Left ventricle myocardium inferior (tissue), 1 donor: ENCODE data around the gene NDUFC2. TPM values are rescaled to one million over a fixed set of nuclear protein-coding genes. Genes with fewer than 3 reads are reported as not detected.
A peak's percentile ranks its signal among the peaks of the same experiment; 100 is the strongest.

Experiments used
- DNase-seq: peaks from one replicate; pipeline ENCODE4 v3.0.0-alpha.2; 2020
- H3K27ac ChIP-seq: fragments of 200-600 bp; replicated peaks from 2 replicates; pipeline ENCODE4 v1.8.0; 2021
- H3K27me3 ChIP-seq: fragments of 200-600 bp; 2 replicates; pipeline ENCODE4 v1.8.0; 2021; ENCODE audit warnings: low read depth
- H3K36me3 ChIP-seq: fragments of 200-600 bp; 2 replicates; pipeline ENCODE4 v1.8.0; 2021
- H3K4me1 ChIP-seq: fragments of 200-600 bp; 2 replicates; pipeline ENCODE4 v1.8.0; 2021
- H3K4me3 ChIP-seq: fragments of 200-600 bp; 2 replicates; pipeline ENCODE4 v1.8.0; 2021; ENCODE audit warnings: mild to moderate bottlenecking, moderate library complexity
- H3K9me3 ChIP-seq: fragments of 200-600 bp; replicated peaks from 2 replicates; pipeline ENCODE4 v1.8.0; 2021
- CTCF ChIP-seq: fragments of 200-600 bp; IDR thresholded peaks from 2 replicates; pipeline ENCODE4 v1.8.0; 2021; ENCODE audit warnings: antibody characterized with exemption, mild to moderate bottlenecking, borderline replicate concordance
- intact Hi-C: fragments of 100-400 bp; cut with micrococcal nuclease; formaldehyde crosslinking; loops from one replicate; pipeline ENCODE4 v1.11.0; 2022
- long read RNA-seq: library from polyadenylated mRNA; unstranded; transcript quantifications from one replicate; pipeline ENCODE4 v2.0.0, GENCODE V29; 2021
- total RNA-seq: library from RNA; stranded (reverse); fragmentation: NEBNext Ultra II Directional; extraction: Animal tissue kit (Norgen Biotek cat#: 25700); gene quantifications from one replicate; pipeline ENCODE4 v1.2.1, GENCODE V29; 2021
- donor health status: DM: no; HTN: yes; CAD: no; lungs with severe emphysema.

NDUFC2 gene
- 295 TPM for total RNA-seq
- long read RNA-seq, transcript NDUFC2-201 (3 exons, 2,518 nt), result major isoform, 159 of 161 reads
- long read RNA-seq, partial matches to known transcripts, result 0 of 161 reads
- long read RNA-seq, other reads (novel, unspliced or antisense), result 2 of 161 reads

- H3K4me1 ChIP-seq, result peaks cover 61% of the 10 kb centered on the region
- H3K4me3 ChIP-seq, result peak within 1 kb of the TSS; percentile 100
- intact Hi-C loops, result no loop called here
- H3K9me3 ChIP-seq, result no peaks in the 10 kb centered on the region
- peak; percentile 82 for DNase-seq
- no peaks in the 10 kb centered on the region for H3K27me3 ChIP-seq
- TF ChIP-seq CTCF, result no peak
- H3K36me3 ChIP-seq, result no peaks in the 10 kb centered on the region
- peak within 1 kb of the TSS; percentile 93 for H3K27ac ChIP-seq
Measured at GRCh38 chr11:78079232-78080083, at the start of gene NDUFC2. Gene NDUFC2 (minus strand): TSS chr11:78079862. CDS start chr11:78079744, 118 bp downstream.

GRCh38 chr11:78127403-78127802, 47.7 kb upstream of the NDUFC2 start:
- Histone ChIP-seq H3K4me3 (no peak overlapping the region), H3K27ac (no peak overlapping the region), H3K36me3 (peaks cover 15% of the 10 kb centered on the region), H3K4me1 (peaks cover 4% of the 10 kb centered on the region), H3K27me3 (no peaks in the 10 kb centered on the region), H3K9me3 (no peaks in the 10 kb centered on the region)
- intact Hi-C loops, result no loop called here
- DNase-seq, result no peak
- TF ChIP-seq CTCF, result no peak

GRCh38 chr11:78112582-78113275, 33.1 kb upstream of the NDUFC2 start:
- Histone ChIP-seq H3K27ac (no peak overlapping the region), H3K27me3 (no peaks in the 10 kb centered on the region), H3K4me3 (no peak overlapping the region), H3K36me3 (peaks cover 55% of the 10 kb centered on the region), H3K9me3 (no peaks in the 10 kb centered on the region), H3K4me1 (no peaks in the 10 kb centered on the region)
- intact Hi-C loops, result no loop called here
- DNase-seq, result no peak
- no peak for TF ChIP-seq CTCF

- peaks cover 61% of the 10 kb centered on the region for H3K36me3 ChIP-seq
- H3K4me1 ChIP-seq, result no peaks in the 10 kb centered on the region
- no peak for TF ChIP-seq CTCF
- no peaks in the 10 kb centered on the region for H3K27me3 ChIP-seq
- H3K9me3 ChIP-seq, result no peaks in the 10 kb centered on the region
- H3K27ac ChIP-seq, result no peak overlapping the region
- H3K4me3 ChIP-seq, result no peak overlapping the region
- intact Hi-C loops, result no loop called here
- DNase-seq, result no peak
Measured at GRCh38 chr11:78111298-78111697, 31.6 kb upstream of the NDUFC2 start.

GRCh38 chr11:78110830-78111229, 31.2 kb upstream of the NDUFC2 start:
- Histone ChIP-seq H3K9me3 (no peaks in the 10 kb centered on the region), H3K4me1 (no peaks in the 10 kb centered on the region), H3K36me3 (peaks cover 66% of the 10 kb centered on the region), H3K27me3 (no peaks in the 10 kb centered on the region), H3K4me3 (no peak overlapping the region), H3K27ac (no peak overlapping the region)
- DNase-seq, result no peak
- no peak for TF ChIP-seq CTCF
- intact Hi-C loops, result no loop called here
